Fibroblast of upper back skin (primary cell): Measurements from ENCODE around the gene SPOCK1.

Source experiments
- DNase-seq: peaks from one replicate; pipeline ENCODE4 v3.0.0-alpha.2; 2013

SPOCK1 gene

GRCh38 chr5:137320056-137321045, 178.8 kb downstream of the SPOCK1 start:
- peak; percentile 58 for DNase-seq

DNA sequence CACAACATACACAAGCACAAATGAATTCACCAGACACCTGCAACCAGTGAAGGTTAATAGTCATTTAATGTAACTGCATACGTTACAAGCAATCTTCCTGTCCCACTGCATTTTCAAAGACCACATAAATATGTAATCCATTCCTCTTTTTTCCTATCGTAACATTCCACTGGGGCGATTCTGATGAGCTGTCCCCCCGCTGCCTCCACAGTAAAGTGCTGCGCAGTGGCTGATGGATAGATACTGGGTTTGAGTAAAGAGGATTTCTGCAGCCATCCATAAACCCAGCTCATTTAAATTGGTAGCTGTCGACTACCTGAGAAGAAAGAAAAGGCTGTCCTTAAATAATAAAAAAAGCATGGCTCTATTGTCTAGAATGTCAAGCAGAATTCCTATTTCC, 181.1 kb downstream of the SPOCK1 start:
- DNase-seq: no peak

DNA sequence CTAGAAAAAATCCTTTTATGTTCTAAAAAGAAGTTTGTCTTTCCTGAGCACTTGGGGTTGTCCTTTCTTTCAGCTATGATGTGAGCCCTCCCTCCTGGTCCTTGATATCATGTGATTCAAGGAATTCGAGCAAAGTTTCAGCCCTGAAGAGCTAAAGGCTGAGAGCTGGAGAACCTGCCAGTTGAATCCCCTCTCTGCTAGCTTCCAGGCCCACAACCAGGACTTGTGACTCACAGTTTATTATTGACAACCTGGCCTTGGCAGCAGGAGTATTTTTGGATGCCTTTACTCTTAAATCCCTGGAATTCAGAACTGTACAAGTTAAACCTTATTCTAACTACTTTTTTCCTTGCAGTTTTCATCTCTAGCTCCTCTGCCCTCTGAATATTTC, 182.8 kb downstream of the SPOCK1 start:
- DNase-seq: peak; percentile 41

DNA sequence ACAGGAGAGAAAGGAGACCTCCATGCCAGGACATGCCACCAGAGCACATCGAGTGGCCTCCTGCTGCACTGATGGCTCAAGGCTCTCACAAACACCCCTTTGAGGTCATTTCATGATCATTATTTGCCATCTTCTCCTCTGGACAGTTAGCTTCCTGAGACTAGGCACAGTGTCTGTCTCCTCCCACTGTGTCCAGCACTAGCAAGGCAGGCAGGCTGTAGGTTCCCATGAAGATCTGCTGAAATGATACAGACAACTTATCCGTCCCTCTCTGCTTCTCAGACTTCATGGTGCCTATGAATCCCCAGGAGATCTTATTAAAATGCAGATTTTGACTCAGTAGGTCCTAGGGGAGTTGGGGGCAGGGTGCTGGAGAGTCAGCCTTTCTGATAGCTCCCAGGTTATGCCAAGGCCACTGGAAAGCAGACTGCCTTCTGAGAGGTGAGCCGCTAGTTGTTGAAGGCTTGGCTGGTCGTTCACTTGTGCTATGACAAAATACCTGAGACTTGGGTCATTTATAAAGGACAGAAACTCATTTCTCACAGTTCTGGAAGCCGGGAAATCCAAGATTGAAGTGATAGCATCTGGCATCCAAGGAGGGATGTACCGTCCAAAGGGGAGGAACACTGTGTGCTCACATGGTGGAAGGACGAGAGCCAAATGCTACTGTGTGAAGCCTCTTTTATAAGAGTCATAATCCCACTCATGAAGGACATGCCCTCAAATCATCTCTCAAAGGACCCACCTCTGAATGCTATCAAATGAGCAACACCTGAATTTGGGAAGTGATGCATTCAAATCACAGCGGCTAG, 183.4 kb downstream of the SPOCK1 start:
- no peak for DNase-seq

DNA sequence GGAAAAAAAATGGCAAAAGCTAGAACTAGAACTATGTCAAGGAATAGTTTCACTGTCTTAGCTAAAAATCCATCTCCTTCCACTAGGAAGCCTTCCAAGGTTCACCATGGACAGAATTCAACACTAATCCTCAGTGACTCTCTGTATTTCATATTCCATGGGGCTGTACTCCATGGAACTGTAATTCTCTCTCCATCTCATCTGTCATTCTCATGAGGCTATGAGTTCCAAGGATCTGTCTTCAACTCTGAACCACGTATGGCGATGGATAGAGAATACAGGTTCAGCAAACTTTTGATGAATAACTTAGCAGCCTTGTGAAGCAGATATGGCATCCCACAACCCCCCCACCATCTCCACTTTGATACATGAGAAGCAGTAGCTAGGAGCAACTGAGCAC, 184.0 kb downstream of the SPOCK1 start:
- DNase-seq: peak; percentile 19

DNA sequence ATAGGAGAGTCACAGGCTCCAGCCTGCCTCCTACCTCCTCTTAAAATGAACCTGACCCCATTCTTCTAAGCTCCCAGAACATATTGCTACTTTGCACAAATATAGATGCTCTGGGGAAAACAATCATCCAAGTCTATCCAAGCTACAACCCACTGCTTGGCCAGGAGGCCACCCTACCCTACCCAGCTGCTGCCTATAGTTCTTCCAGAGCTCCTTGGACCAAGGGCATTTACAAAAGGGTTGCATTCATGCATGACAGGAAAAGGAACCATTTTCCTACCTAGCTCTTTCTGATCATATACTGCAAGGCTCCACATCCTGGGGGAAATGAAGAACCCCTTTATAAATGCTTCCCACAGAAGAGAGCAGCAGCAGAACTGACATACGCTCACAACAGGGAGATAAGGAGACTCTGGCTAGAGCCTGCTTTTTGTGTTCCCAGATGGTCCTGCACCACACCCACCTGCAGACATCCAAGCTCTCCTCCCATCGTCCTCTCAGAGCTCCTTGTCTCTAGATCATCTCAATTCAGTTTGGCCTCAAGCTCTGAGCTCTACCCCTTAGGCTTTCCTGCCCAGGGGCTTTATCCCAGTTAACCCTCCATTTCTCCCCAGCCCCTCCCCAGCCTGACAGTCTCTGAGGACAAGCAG, 185.5 kb downstream of the SPOCK1 start:
- DNase-seq: no peak

DNA sequence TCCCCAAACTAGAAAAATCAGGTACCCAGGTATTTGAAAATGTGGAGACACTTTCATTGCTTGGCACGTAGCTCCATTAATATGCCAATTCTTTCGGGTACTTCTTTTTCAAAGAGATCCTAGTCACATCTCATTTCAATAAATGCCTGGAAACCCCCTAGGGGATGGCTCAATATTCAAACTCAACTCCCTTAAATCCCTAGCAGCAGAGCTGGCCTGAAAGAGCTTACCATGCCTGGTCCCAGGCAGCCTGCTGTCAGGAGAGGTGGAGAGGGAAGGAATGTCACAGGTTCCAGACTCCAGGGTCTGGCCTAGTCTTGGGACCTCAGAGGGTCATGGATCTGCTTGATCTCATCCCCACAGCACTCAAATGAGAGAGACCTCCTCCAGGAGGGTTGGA, 187.1 kb downstream of the SPOCK1 start:
- no peak for DNase-seq

- DNase-seq: peak; percentile 96
These were observed 188.9 kb downstream of the SPOCK1 start for GRCh38 chr5:137310051-137310730.

DNA sequence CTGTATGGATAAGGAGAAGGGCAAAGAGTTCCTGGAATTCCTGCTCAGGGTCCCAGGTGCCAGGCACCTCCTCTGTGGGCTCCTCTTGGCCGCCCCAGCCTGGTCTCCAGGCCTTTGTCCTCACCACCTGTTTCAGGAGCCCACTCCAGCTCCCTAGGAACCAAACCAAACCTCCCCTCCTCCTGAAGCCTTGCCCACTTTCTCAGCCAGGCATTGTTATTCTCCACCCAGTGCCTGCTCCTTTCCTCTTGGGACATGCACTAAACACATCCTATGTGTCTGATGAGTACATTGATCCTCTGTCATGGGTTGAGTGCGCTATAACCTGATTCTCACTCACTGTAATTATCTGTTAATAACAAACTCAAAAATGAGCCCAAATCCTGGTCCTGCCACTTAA, 189.8 kb downstream of the SPOCK1 start:
- DNase-seq: no peak

DNA sequence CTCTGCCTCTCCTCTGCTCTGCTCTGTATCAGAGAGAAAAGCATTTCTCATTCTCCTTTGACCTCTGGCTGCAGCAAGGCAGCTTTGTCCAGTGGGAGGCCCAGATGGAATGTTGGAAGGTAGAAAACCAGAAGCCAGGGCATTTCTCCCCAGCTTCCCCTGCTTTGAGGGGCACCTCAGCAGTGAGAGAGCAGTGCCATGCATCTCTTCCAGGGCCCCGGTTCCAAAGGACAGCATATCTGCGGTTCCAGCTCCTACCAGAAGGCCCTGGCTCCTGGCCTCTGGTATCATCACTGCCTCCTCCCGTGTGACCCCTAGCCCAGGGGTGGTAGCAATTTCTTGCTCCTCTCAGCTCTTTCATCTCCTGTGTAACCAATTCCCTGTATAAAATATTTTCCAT, 190.8 kb downstream of the SPOCK1 start:
- DNase-seq: no peak

GRCh38 chr5:137306903-137307302, 192.2 kb downstream of the SPOCK1 start:
- DNase-seq: no peak

GRCh38 chr5:137305971-137306602, 193.0 kb downstream of the SPOCK1 start:
- no peak for DNase-seq

DNA sequence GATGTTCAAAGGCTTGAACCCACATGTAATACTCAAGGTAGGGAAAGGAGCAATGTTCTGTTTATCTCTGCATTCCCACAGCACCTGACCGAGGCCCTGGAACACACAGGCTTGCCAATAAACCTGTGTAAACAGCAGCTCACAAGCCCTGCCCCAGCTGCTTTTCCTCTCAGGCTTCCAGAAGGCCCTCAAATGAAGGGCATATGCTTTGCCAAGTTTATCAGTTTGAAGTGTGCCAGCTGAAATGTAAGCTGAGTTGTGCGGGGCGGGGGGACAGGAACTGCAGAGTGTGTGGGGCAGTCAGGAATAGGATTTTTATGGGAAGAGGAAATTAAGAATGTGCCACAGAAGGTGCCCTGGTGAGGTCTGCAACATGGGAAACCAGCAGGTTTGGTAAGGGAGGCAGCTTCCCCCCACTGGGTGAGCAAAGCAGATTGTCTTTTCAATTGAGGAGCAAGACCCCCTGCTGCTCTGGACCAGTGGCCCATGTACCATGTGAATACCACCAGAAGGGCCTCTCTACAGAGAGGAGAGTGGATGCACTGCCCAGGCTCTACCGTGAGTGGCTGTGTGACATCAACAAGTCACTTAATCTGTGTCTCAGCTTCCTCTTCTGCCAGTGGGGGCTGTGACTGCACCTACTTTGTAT, 194.8 kb downstream of the SPOCK1 start:
- no peak for DNase-seq

DNA sequence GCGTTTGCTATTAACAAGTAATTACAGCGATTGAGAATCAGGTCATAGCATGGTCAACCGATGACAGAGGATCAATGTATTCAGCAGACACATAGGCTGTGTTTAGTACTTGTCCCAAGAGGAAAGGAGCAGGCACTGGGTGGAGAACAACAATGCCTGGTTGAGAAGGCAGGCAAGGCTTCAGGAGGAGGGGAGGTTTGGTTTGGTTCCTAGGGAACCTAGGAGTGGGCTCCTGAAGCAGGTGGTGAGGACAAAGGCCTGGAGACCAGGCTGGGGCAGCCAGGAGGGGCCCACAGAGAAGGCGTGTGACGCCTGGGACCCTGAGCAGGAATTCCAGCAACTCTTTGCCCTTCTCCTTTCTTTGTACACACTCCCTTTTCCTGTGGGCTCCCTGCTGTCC, 195.6 kb downstream of the SPOCK1 start:
- no peak for DNase-seq

GRCh38 chr5:137300411-137301240, 198.5 kb downstream of the SPOCK1 start:
- DNase-seq: peak; percentile 77

DNA sequence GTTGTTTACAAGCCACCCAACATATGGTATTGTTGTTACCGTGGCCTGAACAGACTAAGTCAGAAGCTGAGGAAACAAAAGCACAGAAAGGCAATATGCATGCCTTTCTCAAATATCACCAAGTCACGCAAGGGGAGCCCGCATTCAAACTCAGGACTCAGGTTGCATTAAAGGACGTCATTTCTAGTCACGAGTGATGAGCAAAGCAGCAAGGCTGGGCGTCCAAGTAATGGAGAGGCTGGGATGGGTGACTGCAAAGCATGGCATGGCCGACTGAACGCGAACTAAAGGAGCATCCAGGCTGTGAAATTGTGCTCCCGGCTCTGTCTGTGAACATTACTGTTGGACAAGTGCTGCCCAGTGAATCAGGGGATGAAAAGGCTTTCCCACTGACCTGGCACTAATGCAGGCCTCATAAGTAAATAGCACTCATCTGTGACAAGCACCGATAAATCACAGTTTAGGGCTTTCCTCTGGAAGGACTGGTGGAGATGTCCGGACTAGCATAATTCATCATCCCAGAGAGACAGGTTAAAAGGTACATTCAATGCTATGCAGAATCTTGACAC, 202.8 kb downstream of the SPOCK1 start:
- peak; percentile 38 for DNase-seq

DNA sequence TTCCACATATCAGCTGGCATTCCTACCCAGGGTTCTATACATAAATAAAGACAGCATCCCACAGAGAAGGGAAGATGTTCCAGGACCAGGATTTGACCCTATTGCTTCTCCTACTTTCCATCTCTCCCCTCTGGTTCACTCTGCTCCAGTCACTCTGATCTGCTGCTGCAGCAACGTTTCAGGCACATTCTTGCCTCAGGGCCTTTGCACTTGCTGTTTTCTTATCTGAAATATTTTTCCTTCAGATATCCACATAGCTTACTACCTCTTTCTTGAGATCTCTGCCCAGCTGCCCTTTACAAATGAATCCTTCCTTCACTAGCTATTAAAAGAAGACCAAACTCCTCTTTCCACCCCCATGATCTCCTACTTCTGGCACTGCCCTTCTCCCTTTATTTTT, 204.5 kb downstream of the SPOCK1 start:
- no peak for DNase-seq

DNA sequence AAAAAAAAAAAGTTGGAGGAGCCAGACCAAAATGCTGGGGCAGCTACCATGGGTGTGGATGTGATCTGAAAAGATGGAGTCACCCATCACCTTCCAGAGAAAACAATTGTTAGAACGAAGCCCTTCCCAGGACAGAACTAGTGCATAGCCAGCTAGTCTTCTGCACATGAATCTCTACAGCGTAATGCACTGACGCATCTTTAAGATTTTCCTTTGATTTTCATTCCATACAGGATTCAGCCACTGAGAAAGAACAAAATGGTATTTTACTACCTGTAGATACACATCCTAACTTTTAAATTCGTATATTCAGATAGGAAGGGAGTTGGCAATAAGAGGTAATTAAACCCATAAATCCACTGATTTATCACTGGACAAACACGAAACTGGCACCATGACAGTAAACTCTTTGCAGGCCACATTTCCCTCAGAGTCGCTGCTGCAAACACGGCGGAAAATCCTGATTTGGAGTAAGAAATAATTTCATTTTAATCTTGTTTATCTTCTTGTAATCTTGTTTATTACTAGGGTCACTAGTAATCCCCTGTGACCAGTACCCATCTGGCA, 206.6 kb downstream of the SPOCK1 start:
- no peak for DNase-seq

- no peak for DNase-seq
These were observed 207.7 kb downstream of the SPOCK1 start for GRCh38 chr5:137291436-137291835.

- no peak for DNase-seq
These were observed 208.1 kb downstream of the SPOCK1 start for GRCh38 chr5:137291031-137291430.
